ENCODE measurements around the gene BCL7A. TPM values are rescaled to one million over a fixed set of nuclear protein-coding genes. Genes with fewer than 3 reads are reported as not detected.

The BCL7A gene
- total RNA-seq (1 to 10 TPM; 6.2 to 6.3 TPM), polyA plus RNA-seq (1 to 10 TPM; 1.1 to 2.7 TPM)
- long read RNA-seq, donor 1, full-length matches to known transcripts: 25 of 30 reads
- long read RNA-seq, donor 1, partial matches to known transcripts: 3 of 30 reads
- long read RNA-seq, donor 1, other reads (novel, unspliced or antisense): 2 of 30 reads
- long read RNA-seq, donor 2, partial matches to known transcripts: 0 of 3 reads
- long read RNA-seq, donor 2, other reads (novel, unspliced or antisense): 2 of 3 reads

GRCh38 chr12:122021822-122022392 is at the start of gene BCL7A:
Gene BCL7A, plus strand, starts transcription at chr12:122021884. Its CDS starts 208 bp downstream, at chr12:122022092.
- peak; percentile 77 for ATAC-seq (ENCODE audit: low FRiP score)
- Histone ChIP-seq H3K36me3 (ENCODE audit: control insufficient read depth in 1 of 2, insufficient read depth in 2 of 2, low read length in 1 of 2) (no peaks in the 10 kb centered on the region), H3K4me3 (ENCODE audit: low read length in 2 of 2) (peak within 1 kb of the TSS; percentile 96), H3K27ac (ENCODE audit: low read depth in 1 of 2, low read length in 2 of 2) (peak within 1 kb of the TSS; percentile 62 to 80), H3K4me1 (ENCODE audit: control insufficient read depth in 1 of 2, insufficient read depth in 2 of 2, low read length in 2 of 2) (peaks cover 0 to 1% of the 10 kb centered on the region in 2 donors), H3K9me3 (ENCODE audit: control insufficient read depth, low read length) (no peaks in the 10 kb centered on the region), H3K27me3 (ENCODE audit: control insufficient read depth in 1 of 2, insufficient read depth in 2 of 2, low read length in 1 of 2) (no peaks in the 10 kb centered on the region)
- 0% methylated on average over 47 to 83 of the region's 83 CpGs for WGBS, 2 donors
- intact Hi-C loops (cut with DNase I): loop anchor here (2.0 to 5.0 kb wide), 2 partner anchors 105 kb away; partner anchors contain the start of gene CFAP251 (in 1 of the 2)
- DNase-seq: peak; percentile 67 to 86

- Histone ChIP-seq H3K36me3 (ENCODE audit: control insufficient read depth in 1 of 2, insufficient read depth in 2 of 2, low read length in 1 of 2) (no peaks in the 10 kb centered on the region), H3K27ac (ENCODE audit: low read depth in 1 of 2, low read length in 2 of 2) (peak overlapping the region in 1 of 2 donors; percentile 32), H3K9me3 (ENCODE audit: control insufficient read depth, low read length) (no peaks in the 10 kb centered on the region), H3K4me3 (ENCODE audit: low read length in 2 of 2) (no peak overlapping the region), H3K4me1 (ENCODE audit: control insufficient read depth in 1 of 2, insufficient read depth in 2 of 2, low read length in 2 of 2) (peaks cover 0 to 2% of the 10 kb centered on the region in 2 donors), H3K27me3 (ENCODE audit: control insufficient read depth in 1 of 2, insufficient read depth in 2 of 2, low read length in 1 of 2) (no peaks in the 10 kb centered on the region)
- DNase-seq (no peak), ATAC-seq (ENCODE audit: low FRiP score) (no peak)
- 18 to 24% methylated on average over 13 of the region's 13 CpGs for WGBS, 2 donors
- intact Hi-C loops (cut with DNase I): no loop called here
Observed at GRCh38 chr12:121974026-121974985, 47.4 kb upstream of the BCL7A start.

- no peak for DNase-seq
- H3K27ac ChIP-seq (ENCODE audit: low read depth in 1 of 2, low read length in 2 of 2): no peak overlapping the region
- H3K36me3 ChIP-seq (ENCODE audit: control insufficient read depth in 1 of 2, insufficient read depth in 2 of 2, low read length in 1 of 2): no peaks in the 10 kb centered on the region
- H3K4me1 ChIP-seq (ENCODE audit: control insufficient read depth in 1 of 2, insufficient read depth in 2 of 2, low read length in 2 of 2): peaks cover 0 to 2% of the 10 kb centered on the region in 2 donors
- H3K9me3 ChIP-seq (ENCODE audit: control insufficient read depth, low read length): no peaks in the 10 kb centered on the region
- no peaks in the 10 kb centered on the region for H3K27me3 ChIP-seq (ENCODE audit: control insufficient read depth in 1 of 2, insufficient read depth in 2 of 2, low read length in 1 of 2)
- intact Hi-C loops (cut with DNase I): no loop called here
- H3K4me3 ChIP-seq (ENCODE audit: low read length in 2 of 2): no peak overlapping the region
- no peak for ATAC-seq (ENCODE audit: low FRiP score)
- 90 to 92% methylated on average over 6 of the region's 6 CpGs for whole genome bisulfite sequencing, 2 donors
Observed at GRCh38 chr12:121975021-121975420, 46.7 kb upstream of the BCL7A start.

GRCh38 chr12:121976950-121977349 is 44.7 kb upstream of the BCL7A start:
- Histone ChIP-seq H3K27me3 (ENCODE audit: control insufficient read depth in 1 of 2, insufficient read depth in 2 of 2, low read length in 1 of 2) (no peaks in the 10 kb centered on the region), H3K9me3 (ENCODE audit: control insufficient read depth, low read length) (no peaks in the 10 kb centered on the region), H3K4me1 (ENCODE audit: control insufficient read depth in 1 of 2, insufficient read depth in 2 of 2, low read length in 2 of 2) (peaks cover 0 to 2% of the 10 kb centered on the region in 2 donors), H3K36me3 (ENCODE audit: control insufficient read depth in 1 of 2, insufficient read depth in 2 of 2, low read length in 1 of 2) (no peaks in the 10 kb centered on the region), H3K27ac (ENCODE audit: low read depth in 1 of 2, low read length in 2 of 2) (no peak overlapping the region), H3K4me3 (ENCODE audit: low read length in 2 of 2) (no peak overlapping the region)
- ATAC-seq (ENCODE audit: low FRiP score): no peak
- WGBS, 2 donors: 95 to 96% methylated on average over 5 of the region's 5 CpGs
- no peak for DNase-seq
- intact Hi-C loops (cut with DNase I): no loop called here

DNA sequence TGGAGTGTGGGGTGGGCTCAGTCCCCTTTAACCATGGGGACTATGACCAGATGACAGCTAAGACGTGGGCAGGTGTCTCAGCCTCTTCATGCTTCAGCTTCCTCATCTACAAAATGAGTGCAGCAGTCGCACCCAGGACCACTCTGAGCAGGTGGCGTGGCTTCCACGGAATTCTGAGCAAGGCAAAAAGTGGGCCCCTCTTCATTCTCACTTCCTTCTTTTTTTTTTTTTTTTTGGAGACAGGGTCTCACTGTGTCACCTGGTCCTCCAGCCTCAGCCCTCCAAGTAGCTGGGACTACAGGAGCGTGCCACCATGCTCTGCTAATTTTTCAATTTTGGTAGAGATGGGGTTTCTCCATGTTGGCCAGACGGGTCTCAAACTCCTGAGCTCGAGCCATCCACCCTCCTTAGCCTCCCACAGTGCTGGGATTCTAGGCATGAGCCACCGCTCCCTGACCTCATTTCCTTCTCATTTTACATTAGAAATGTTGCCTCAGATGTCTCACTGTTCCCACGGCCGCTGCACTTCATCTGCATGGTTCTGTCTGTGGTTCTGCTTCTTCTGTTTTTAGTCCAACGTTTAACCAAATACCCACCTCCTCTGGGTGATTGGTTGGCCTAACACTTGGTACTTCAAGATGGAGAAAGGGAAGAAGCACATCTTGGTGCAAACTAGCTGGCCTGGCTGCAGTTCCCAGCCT is 41.3 kb upstream of the BCL7A start:
- WGBS, 2 donors: 77% methylated on average over 11 of the region's 11 CpGs
- no peaks in the 10 kb centered on the region for H3K9me3 ChIP-seq (ENCODE audit: control insufficient read depth, low read length)
- no peak for DNase-seq
- H3K4me1 ChIP-seq (ENCODE audit: control insufficient read depth in 1 of 2, insufficient read depth in 2 of 2, low read length in 2 of 2): no peaks in the 10 kb centered on the region
- no peaks in the 10 kb centered on the region for H3K27me3 ChIP-seq (ENCODE audit: control insufficient read depth in 1 of 2, insufficient read depth in 2 of 2, low read length in 1 of 2)
- no peak for ATAC-seq (ENCODE audit: low FRiP score)
- no peaks in the 10 kb centered on the region for H3K36me3 ChIP-seq (ENCODE audit: control insufficient read depth in 1 of 2, insufficient read depth in 2 of 2, low read length in 1 of 2)
- no peak overlapping the region for H3K27ac ChIP-seq (ENCODE audit: low read depth in 1 of 2, low read length in 2 of 2)
- intact Hi-C loops (cut with DNase I): no loop called here
- no peak overlapping the region for H3K4me3 ChIP-seq (ENCODE audit: low read length in 2 of 2)

- ATAC-seq (ENCODE audit: low FRiP score) (no peak), DNase-seq (no peak)
- Histone ChIP-seq H3K27me3 (ENCODE audit: control insufficient read depth in 1 of 2, insufficient read depth in 2 of 2, low read length in 1 of 2) (no peaks in the 10 kb centered on the region), H3K27ac (ENCODE audit: low read depth in 1 of 2, low read length in 2 of 2) (no peak overlapping the region), H3K9me3 (ENCODE audit: control insufficient read depth, low read length) (no peaks in the 10 kb centered on the region), H3K4me1 (ENCODE audit: control insufficient read depth in 1 of 2, insufficient read depth in 2 of 2, low read length in 2 of 2) (no peaks in the 10 kb centered on the region), H3K4me3 (ENCODE audit: low read length in 2 of 2) (no peak overlapping the region), H3K36me3 (ENCODE audit: control insufficient read depth in 1 of 2, insufficient read depth in 2 of 2, low read length in 1 of 2) (no peaks in the 10 kb centered on the region)
- intact Hi-C loops (cut with DNase I): no loop called here
- WGBS, 2 donors: 89 to 92% methylated on average over 14 of the region's 14 CpGs
Observed at GRCh38 chr12:121980892-121981272, 40.8 kb upstream of the BCL7A start.

DNA sequence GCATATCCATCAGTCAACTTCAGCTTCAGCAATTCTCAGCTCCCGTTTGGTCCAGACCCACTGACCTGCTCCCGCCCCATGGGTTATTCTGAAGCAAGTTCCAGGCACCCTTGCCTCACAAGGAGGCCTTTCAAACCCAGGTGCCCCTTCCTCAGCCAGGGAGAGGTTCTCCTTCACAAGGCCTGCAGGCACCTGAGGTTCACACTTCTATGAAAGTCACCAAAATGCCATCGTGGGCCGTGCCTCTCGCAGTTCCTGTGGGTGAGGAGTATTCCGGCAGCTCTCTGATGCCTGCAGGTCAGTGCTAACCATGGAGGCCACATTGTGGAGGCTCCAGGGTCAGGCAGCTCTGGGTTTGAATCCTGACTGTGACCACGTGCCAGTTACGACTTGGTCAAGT is 40.2 kb upstream of the BCL7A start:
- no peaks in the 10 kb centered on the region for H3K4me1 ChIP-seq (ENCODE audit: control insufficient read depth in 1 of 2, insufficient read depth in 2 of 2, low read length in 2 of 2)
- H3K4me3 ChIP-seq (ENCODE audit: low read length in 2 of 2): no peak overlapping the region
- no peaks in the 10 kb centered on the region for H3K9me3 ChIP-seq (ENCODE audit: control insufficient read depth, low read length)
- 89 to 91% methylated on average over 8 of the region's 8 CpGs for WGBS, 2 donors
- no peak for ATAC-seq (ENCODE audit: low FRiP score)
- no peak for DNase-seq
- no peak overlapping the region for H3K27ac ChIP-seq (ENCODE audit: low read depth in 1 of 2, low read length in 2 of 2)
- no peaks in the 10 kb centered on the region for H3K27me3 ChIP-seq (ENCODE audit: control insufficient read depth in 1 of 2, insufficient read depth in 2 of 2, low read length in 1 of 2)
- H3K36me3 ChIP-seq (ENCODE audit: control insufficient read depth in 1 of 2, insufficient read depth in 2 of 2, low read length in 1 of 2): no peaks in the 10 kb centered on the region
- intact Hi-C loops (cut with DNase I): no loop called here

- Histone ChIP-seq H3K27ac (ENCODE audit: low read depth in 1 of 2, low read length in 2 of 2) (no peak overlapping the region), H3K9me3 (ENCODE audit: control insufficient read depth, low read length) (no peaks in the 10 kb centered on the region), H3K4me3 (ENCODE audit: low read length in 2 of 2) (no peak overlapping the region), H3K27me3 (ENCODE audit: control insufficient read depth in 1 of 2, insufficient read depth in 2 of 2, low read length in 1 of 2) (no peaks in the 10 kb centered on the region), H3K4me1 (ENCODE audit: control insufficient read depth in 1 of 2, insufficient read depth in 2 of 2, low read length in 2 of 2) (no peaks in the 10 kb centered on the region), H3K36me3 (ENCODE audit: control insufficient read depth in 1 of 2, insufficient read depth in 2 of 2, low read length in 1 of 2) (no peaks in the 10 kb centered on the region)
- DNase-seq (no peak), ATAC-seq (ENCODE audit: low FRiP score) (no peak)
- intact Hi-C loops (cut with DNase I): no loop called here
- WGBS, 2 donors: 95 to 96% methylated on average over 6 of the region's 6 CpGs
Observed at GRCh38 chr12:121982950-121983349, 38.7 kb upstream of the BCL7A start.
